WTC11 (cell line): ENCODE results near the gene RAD51. TPM values are rescaled to one million over a fixed set of nuclear protein-coding genes. Genes with fewer than 3 reads are reported as not detected.

Source experiments
- ATAC-seq: fragments of 200-7000 bp; cut with Tn5 transposase; 2 replicates; pipeline ENCODE4 v1.10.0; 2021; ENCODE audit warnings: mild to moderate bottlenecking, moderate library complexity
- CTCF ChIA-PET: fragments of 300-600 bp; sonication (Branson Sonifier 250); formaldehyde crosslinking; loops from one replicate; lab custom pipeline; 2021; ENCODE audit warnings: antibody characterized with exemption; lab: Charles Lee
- POLR2A ChIA-PET: fragments of 350-600 bp; sonication (Branson Sonifier 250); formaldehyde crosslinking; loops from one replicate; lab custom pipeline; 2021; ENCODE audit warnings: antibody characterized with exemption; lab: Charles Lee
- DNase-seq: peaks from one replicate; pipeline ENCODE4 v3.0.0; 2021; ENCODE audit warnings: low spot score
- H3K27ac Mint-ChIP-seq: 2 replicates; pipeline ENCODE4 v1.8.0; 2021; ENCODE audit warnings: mixed read lengths
- H3K27me3 Mint-ChIP-seq: 2 replicates; pipeline ENCODE4 v1.8.0; 2021; ENCODE audit warnings: low read depth, mild to moderate bottlenecking, moderate library complexity, mixed read lengths
- H3K36me3 Mint-ChIP-seq: 2 replicates; pipeline ENCODE4 v1.8.0; 2021; ENCODE audit warnings: mixed read lengths
- H3K4me1 Mint-ChIP-seq: 2 replicates; pipeline ENCODE4 v1.8.0; 2022; ENCODE audit warnings: mixed read lengths
- H3K4me3 Mint-ChIP-seq: 2 replicates; pipeline ENCODE4 v1.8.0; 2021; ENCODE audit warnings: mild to moderate bottlenecking, moderate library complexity, mixed read lengths
- H3K9me3 Mint-ChIP-seq: 2 replicates; pipeline ENCODE4 v1.8.0; 2021; ENCODE audit warnings: mixed read lengths
- ETV6 ChIP-seq: sonication (generic); formaldehyde crosslinking; IDR thresholded peaks from 2 replicates; pipeline ENCODE4 v1.8.1; 2022; ENCODE audit warnings: mild to moderate bottlenecking, missing genetic modification reagents
- FOXK1 ChIP-seq: sonication (generic); formaldehyde crosslinking; IDR thresholded peaks from 2 replicates; pipeline ENCODE4 v1.8.0; 2022; ENCODE audit warnings: mild to moderate bottlenecking, moderate library complexity, missing genetic modification reagents
- JAZF1 ChIP-seq: fragments of 250-450 bp; sonication (Bioruptor Pico); IDR thresholded peaks from 2 replicates; pipeline ENCODE4 v1.9.0; 2021; ENCODE audit warnings: moderate library complexity, mild to moderate bottlenecking, inconsistent platforms
- JUN ChIP-seq: sonication (generic); formaldehyde crosslinking; IDR thresholded peaks from 2 replicates; pipeline ENCODE4 v1.8.0; 2023; ENCODE audit warnings: mild to moderate bottlenecking, missing genetic modification reagents
- NFATC4 ChIP-seq: fragments of 250-450 bp; sonication (Bioruptor Pico); IDR thresholded peaks from 2 replicates; pipeline ENCODE4 v1.9.0; 2021; ENCODE audit warnings: mild to moderate bottlenecking
- NR3C1 ChIP-seq: sonication (generic); formaldehyde crosslinking; conservative IDR thresholded peaks from 2 replicates; pipeline ENCODE4 v1.8.1; 2023; ENCODE audit warnings: low read depth, mild to moderate bottlenecking, missing genetic modification reagents
- SOX15 ChIP-seq: fragments of 250-450 bp; sonication (Bioruptor Pico); IDR thresholded peaks from 2 replicates; pipeline ENCODE4 v1.9.0; 2021; ENCODE audit warnings: mild to moderate bottlenecking
- TCF7 ChIP-seq: sonication (generic); formaldehyde crosslinking; IDR thresholded peaks from 2 replicates; pipeline ENCODE4 v1.8.0; 2022; ENCODE audit warnings: mild to moderate bottlenecking, low read depth, missing genetic modification reagents, moderate library complexity
- total RNA-seq: library from RNA; stranded (reverse); gene quantifications from 3 replicates; pipeline ENCODE4 v1.2.3, GENCODE V29; 2021
- TF ChIP-seq, protein P1 (sequence below): sonication (generic); formaldehyde crosslinking; IDR thresholded peaks from 2 replicates; pipeline ENCODE4 v1.8.0; 2022; ENCODE audit warnings: mild to moderate bottlenecking, missing genetic modification reagents
- TF ChIP-seq, protein P2 (sequence below): sonication (generic); formaldehyde crosslinking; IDR thresholded peaks from 2 replicates; pipeline ENCODE4 v1.8.0; 2023; ENCODE audit warnings: mild to moderate bottlenecking, missing genetic modification reagents
- TF ChIP-seq, protein P3 (sequence below): sonication (generic); formaldehyde crosslinking; IDR thresholded peaks from 2 replicates; pipeline ENCODE4 v1.8.0; 2022; ENCODE audit warnings: missing genetic modification reagents
- TF ChIP-seq, protein P4 (sequence below): sonication (generic); formaldehyde crosslinking; IDR thresholded peaks from 2 replicates; pipeline ENCODE4 v1.8.1; 2022; ENCODE audit warnings: missing genetic modification reagents, borderline replicate concordance
- TF ChIP-seq, protein P5 (sequence below): sonication (generic); formaldehyde crosslinking; IDR thresholded peaks from 2 replicates; pipeline ENCODE4 v1.8.1; 2022; ENCODE audit warnings: low read depth, mild to moderate bottlenecking, moderate library complexity, missing genetic modification reagents, borderline replicate concordance

The RAD51 gene
- total RNA-seq, 1 experiment from 2014 or later: 36.4 TPM

DNA sequence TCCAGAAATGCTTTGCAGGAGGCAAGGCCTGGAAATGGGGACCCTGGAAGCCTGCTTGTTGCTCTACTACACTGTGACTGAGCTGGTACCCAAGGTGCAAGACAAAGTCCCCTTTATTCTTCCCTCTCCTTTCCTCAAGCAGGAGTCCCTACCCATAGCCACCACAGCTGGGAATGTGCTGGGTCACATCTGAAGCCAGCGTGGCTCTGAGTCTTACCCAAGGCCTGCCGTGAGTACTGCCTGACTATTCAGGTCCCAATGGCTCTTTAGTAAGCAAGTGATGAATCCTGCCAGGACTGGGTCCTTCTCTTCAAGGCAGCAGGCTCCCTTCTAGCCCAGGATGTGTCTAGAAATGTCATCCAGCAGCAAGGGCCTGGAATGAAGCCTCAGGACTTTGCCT, 9.6 kb upstream of the RAD51 start:
- ChIA-PET POLR2A (interaction anchor here (1.0 kb wide), 1 partner anchor 9 kb away, joined by 3 read pairs; no protein-coding TSS in a partner anchor), CTCF (interaction anchor here (1.3 kb wide), 1 partner anchor 59 kb away, joined by 3 read pairs; no protein-coding TSS in a partner anchor)
- Mint-ChIP-seq H3K4me3 (no peak overlapping the region), H3K9me3 (peaks cover 39% of the 10 kb centered on the region), H3K27me3 (no peaks in the 10 kb centered on the region; the same call in 1 of the 2 replicates), H3K27ac (no peak overlapping the region), H3K4me1 (peaks cover 13% of the 10 kb centered on the region), H3K36me3 (peaks cover 39% of the 10 kb centered on the region)
- ATAC-seq (no peak), DNase-seq (no peak)
- TF ChIP-seq JUN (CRISPR knock-in tag) (no peak), NFATC4 (CRISPR knock-in tag) (no peak), NR3C1 (CRISPR knock-in tag) (no peak), FOXK1 (CRISPR knock-in tag) (no peak), TCF7 (CRISPR knock-in tag) (no peak), JAZF1 (CRISPR knock-in tag) (no peak), SOX15 (CRISPR knock-in tag) (no peak), ETV6 (CRISPR knock-in tag) (no peak)
- TF ChIP-seq, protein P1, sequence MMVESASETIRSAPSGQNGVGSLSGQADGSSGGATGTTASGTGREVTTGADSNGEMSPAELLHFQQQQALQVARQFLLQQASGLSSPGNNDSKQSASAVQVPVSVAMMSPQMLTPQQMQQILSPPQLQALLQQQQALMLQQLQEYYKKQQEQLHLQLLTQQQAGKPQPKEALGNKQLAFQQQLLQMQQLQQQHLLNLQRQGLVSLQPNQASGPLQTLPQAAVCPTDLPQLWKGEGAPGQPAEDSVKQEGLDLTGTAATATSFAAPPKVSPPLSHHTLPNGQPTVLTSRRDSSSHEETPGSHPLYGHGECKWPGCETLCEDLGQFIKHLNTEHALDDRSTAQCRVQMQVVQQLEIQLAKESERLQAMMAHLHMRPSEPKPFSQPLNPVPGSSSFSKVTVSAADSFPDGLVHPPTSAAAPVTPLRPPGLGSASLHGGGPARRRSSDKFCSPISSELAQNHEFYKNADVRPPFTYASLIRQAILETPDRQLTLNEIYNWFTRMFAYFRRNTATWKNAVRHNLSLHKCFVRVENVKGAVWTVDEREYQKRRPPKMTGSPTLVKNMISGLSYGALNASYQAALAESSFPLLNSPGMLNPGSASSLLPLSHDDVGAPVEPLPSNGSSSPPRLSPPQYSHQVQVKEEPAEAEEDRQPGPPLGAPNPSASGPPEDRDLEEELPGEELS (CRISPR knock-in tag): no peak
- TF ChIP-seq, protein P2, sequence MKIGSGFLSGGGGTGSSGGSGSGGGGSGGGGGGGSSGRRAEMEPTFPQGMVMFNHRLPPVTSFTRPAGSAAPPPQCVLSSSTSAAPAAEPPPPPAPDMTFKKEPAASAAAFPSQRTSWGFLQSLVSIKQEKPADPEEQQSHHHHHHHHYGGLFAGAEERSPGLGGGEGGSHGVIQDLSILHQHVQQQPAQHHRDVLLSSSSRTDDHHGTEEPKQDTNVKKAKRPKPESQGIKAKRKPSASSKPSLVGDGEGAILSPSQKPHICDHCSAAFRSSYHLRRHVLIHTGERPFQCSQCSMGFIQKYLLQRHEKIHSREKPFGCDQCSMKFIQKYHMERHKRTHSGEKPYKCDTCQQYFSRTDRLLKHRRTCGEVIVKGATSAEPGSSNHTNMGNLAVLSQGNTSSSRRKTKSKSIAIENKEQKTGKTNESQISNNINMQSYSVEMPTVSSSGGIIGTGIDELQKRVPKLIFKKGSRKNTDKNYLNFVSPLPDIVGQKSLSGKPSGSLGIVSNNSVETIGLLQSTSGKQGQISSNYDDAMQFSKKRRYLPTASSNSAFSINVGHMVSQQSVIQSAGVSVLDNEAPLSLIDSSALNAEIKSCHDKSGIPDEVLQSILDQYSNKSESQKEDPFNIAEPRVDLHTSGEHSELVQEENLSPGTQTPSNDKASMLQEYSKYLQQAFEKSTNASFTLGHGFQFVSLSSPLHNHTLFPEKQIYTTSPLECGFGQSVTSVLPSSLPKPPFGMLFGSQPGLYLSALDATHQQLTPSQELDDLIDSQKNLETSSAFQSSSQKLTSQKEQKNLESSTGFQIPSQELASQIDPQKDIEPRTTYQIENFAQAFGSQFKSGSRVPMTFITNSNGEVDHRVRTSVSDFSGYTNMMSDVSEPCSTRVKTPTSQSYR (CRISPR knock-in tag): no peak
- TF ChIP-seq, protein P3, sequence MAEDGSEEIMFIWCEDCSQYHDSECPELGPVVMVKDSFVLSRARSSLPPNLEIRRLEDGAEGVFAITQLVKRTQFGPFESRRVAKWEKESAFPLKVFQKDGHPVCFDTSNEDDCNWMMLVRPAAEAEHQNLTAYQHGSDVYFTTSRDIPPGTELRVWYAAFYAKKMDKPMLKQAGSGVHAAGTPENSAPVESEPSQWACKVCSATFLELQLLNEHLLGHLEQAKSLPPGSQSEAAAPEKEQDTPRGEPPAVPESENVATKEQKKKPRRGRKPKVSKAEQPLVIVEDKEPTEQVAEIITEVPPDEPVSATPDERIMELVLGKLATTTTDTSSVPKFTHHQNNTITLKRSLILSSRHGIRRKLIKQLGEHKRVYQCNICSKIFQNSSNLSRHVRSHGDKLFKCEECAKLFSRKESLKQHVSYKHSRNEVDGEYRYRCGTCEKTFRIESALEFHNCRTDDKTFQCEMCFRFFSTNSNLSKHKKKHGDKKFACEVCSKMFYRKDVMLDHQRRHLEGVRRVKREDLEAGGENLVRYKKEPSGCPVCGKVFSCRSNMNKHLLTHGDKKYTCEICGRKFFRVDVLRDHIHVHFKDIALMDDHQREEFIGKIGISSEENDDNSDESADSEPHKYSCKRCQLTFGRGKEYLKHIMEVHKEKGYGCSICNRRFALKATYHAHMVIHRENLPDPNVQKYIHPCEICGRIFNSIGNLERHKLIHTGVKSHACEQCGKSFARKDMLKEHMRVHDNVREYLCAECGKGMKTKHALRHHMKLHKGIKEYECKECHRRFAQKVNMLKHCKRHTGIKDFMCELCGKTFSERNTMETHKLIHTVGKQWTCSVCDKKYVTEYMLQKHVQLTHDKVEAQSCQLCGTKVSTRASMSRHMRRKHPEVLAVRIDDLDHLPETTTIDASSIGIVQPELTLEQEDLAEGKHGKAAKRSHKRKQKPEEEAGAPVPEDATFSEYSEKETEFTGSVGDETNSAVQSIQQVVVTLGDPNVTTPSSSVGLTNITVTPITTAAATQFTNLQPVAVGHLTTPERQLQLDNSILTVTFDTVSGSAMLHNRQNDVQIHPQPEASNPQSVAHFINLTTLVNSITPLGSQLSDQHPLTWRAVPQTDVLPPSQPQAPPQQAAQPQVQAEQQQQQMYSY (CRISPR knock-in tag): no peak
- TF ChIP-seq, protein P4, sequence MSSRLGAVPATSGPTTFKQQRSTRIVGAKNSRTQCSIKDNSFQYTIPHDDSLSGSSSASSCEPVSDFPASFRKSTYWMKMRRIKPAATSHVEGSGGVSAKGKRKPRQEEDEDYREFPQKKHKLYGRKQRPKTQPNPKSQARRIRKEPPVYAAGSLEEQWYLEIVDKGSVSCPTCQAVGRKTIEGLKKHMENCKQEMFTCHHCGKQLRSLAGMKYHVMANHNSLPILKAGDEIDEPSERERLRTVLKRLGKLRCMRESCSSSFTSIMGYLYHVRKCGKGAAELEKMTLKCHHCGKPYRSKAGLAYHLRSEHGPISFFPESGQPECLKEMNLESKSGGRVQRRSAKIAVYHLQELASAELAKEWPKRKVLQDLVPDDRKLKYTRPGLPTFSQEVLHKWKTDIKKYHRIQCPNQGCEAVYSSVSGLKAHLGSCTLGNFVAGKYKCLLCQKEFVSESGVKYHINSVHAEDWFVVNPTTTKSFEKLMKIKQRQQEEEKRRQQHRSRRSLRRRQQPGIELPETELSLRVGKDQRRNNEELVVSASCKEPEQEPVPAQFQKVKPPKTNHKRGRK (CRISPR knock-in tag): no peak

DNA sequence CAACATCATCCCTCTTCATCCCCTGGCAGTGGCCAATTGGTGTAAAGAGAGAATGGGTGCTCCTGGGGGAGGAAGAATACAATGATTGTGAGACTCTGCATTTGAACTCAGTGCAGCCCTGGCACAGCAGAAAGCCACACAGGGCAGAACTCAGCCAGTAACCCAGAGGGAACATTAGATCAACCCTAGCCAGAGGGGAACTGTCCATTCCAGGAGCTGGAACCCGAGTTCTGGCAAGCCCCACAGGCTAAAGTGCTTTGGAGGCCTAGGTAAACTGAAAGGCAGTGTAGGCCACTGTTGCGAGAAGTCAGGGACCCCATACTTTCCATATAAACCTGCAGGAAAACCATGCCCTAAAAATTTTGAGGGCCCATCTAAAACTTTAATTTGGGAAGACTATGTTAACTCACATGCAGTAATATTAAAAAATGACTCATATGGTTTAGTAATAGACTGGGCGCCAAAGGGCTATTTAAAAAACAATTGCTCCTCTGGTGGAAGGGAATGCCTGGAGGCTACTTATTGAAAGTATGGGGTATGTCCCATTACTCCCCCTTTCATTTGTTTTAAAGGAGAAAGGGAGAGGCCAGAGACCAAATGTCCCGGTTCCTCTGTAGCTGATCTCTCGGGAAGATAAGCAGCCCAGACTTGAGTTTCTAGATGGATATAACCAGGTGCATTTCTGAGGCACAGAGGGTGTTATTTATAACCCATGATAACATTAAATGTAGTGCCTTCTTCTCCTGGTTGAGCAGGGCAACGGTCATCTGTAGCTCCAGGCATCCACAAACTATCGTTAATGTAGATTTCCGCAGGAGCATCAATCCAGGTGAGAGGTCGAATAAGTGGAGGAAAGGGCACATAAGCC, 5.8 kb upstream of the RAD51 start:
- no peak for DNase-seq
- H3K27ac Mint-ChIP-seq: peak overlapping the region; percentile 48
- ChIA-PET CTCF (interaction anchor here (0.6 kb wide), 1 partner anchor 57 kb away, joined by 4 read pairs; no protein-coding TSS in a partner anchor), POLR2A (no interaction called here)
- no peak overlapping the region for H3K4me3 Mint-ChIP-seq
- peaks cover 16% of the 10 kb centered on the region for H3K4me1 Mint-ChIP-seq
- peak; percentile 69 for ATAC-seq
- peaks cover 44% of the 10 kb centered on the region for H3K36me3 Mint-ChIP-seq
- H3K9me3 Mint-ChIP-seq: peaks cover 38% of the 10 kb centered on the region
- H3K27me3 Mint-ChIP-seq: no peaks in the 10 kb centered on the region; the same call in 1 of the 2 replicates
- TF ChIP-seq, protein P5, sequence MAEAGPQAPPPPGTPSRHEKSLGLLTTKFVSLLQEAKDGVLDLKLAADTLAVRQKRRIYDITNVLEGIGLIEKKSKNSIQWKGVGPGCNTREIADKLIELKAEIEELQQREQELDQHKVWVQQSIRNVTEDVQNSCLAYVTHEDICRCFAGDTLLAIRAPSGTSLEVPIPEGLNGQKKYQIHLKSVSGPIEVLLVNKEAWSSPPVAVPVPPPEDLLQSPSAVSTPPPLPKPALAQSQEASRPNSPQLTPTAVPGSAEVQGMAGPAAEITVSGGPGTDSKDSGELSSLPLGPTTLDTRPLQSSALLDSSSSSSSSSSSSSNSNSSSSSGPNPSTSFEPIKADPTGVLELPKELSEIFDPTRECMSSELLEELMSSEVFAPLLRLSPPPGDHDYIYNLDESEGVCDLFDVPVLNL (CRISPR knock-in tag): no peak
- TF ChIP-seq, protein P2 (CRISPR knock-in tag): no peak
